CD14-positive monocyte (primary cell): ENCODE measurements around the gene CYB5R4. TPM values are rescaled to one million over a fixed set of nuclear protein-coding genes. Genes with fewer than 3 reads are reported as not detected.
A peak's percentile ranks its signal among the peaks of the same experiment; 100 is the strongest.

Source experiments
- DNase-seq, 3 donors: peaks; one replicate each; pipeline ENCODE4 v3.0.0-alpha.2; 2011 to 2022
- H2AFZ ChIP-seq: 2 replicates; pipeline ENCODE4 v1.6.0; 2012; ENCODE audit warnings: mild to moderate bottlenecking, low read depth, low read length, inconsistent platforms; ENCODE audit not compliant: insufficient read depth, poor library complexity, severe bottlenecking
- H3K27ac ChIP-seq, 2 donors: 1 replicate in 1 of 2; 2 replicates in 1 of 2; pipeline ENCODE4 v1.5.1; 2012 to 2013; ENCODE audit warnings: low read length in 2 of 2, control low read depth in 1 of 2, inconsistent platforms in 1 of 2, low read depth in 1 of 2, mild to moderate bottlenecking in 1 of 2
- H3K27me3 ChIP-seq, 2 donors: one replicate each; pipeline versions ENCODE4 v1.6.0 to v1.6.1; 2011 to 2013; ENCODE audit warnings: low read length in 2 of 2; ENCODE audit not compliant: control insufficient read depth in 2 of 2, insufficient read depth in 2 of 2
- H3K36me3 ChIP-seq, 2 donors: replicated peaks in 1 of 2; 1 replicate in 1 of 2; 2 replicates in 1 of 2; pipeline versions ENCODE4 v1.5.1 to v1.6.1; 2012 to 2013; ENCODE audit warnings: low read length in 2 of 2, control low read depth in 1 of 2, inconsistent platforms in 1 of 2, mild to moderate bottlenecking in 1 of 2; ENCODE audit not compliant: insufficient read depth in 2 of 2, control insufficient read depth in 1 of 2
- H3K4me1 ChIP-seq, 2 donors: 1 replicate in 1 of 2; 2 replicates in 1 of 2; pipeline versions ENCODE4 v1.5.1 to v1.6.1; 2012 to 2013; ENCODE audit warnings: low read length in 2 of 2, control low read depth in 1 of 2, inconsistent platforms in 1 of 2, mild to moderate bottlenecking in 1 of 2, moderate library complexity in 1 of 2; ENCODE audit not compliant: insufficient read depth in 2 of 2, control insufficient read depth in 1 of 2
- H3K4me2 ChIP-seq: replicated peaks from 2 replicates; pipeline ENCODE3; 2012; ENCODE audit warnings: low read length, moderate library complexity, mild to moderate bottlenecking; ENCODE audit not compliant: poor library complexity, severe bottlenecking; ENCODE audit errors: extremely low read depth
- H3K4me3 ChIP-seq, 3 experiments: fragments of 200-600 bp in 1 of 3; sonication (generic) in 1 of 3; replicated peaks in 1 of 3; 1 replicate in 2 of 3; 2 replicates in 1 of 3; pipeline ENCODE4 v1.5.1; 2011 to 2013; ENCODE audit warnings: low read length in 3 of 3, mild to moderate bottlenecking in 3 of 3, control low read depth in 2 of 3, low read depth in 2 of 3, inconsistent platforms in 1 of 3, moderate library complexity in 1 of 3
- H3K79me2 ChIP-seq: 2 replicates; pipeline ENCODE4 v1.6.0; 2012; ENCODE audit warnings: mild to moderate bottlenecking, control low read depth, inconsistent platforms, low read length, moderate library complexity; ENCODE audit not compliant: insufficient read depth
- H3K9ac ChIP-seq: 2 replicates; pipeline ENCODE4 v1.6.0; 2017; ENCODE audit warnings: low read length, mild to moderate bottlenecking; ENCODE audit not compliant: insufficient read depth, poor library complexity, severe bottlenecking
- H3K9me3 ChIP-seq, 2 donors: replicated peaks in 1 of 2; 1 replicate in 1 of 2; 2 replicates in 1 of 2; pipeline versions ENCODE4 v1.5.1 to v1.6.1; 2012 to 2013; ENCODE audit warnings: low read length in 2 of 2, control low read depth in 1 of 2; ENCODE audit not compliant: control insufficient read depth in 1 of 2, insufficient read depth in 1 of 2
- H4K20me1 ChIP-seq: 2 replicates; pipeline ENCODE4 v1.6.0; 2012; ENCODE audit warnings: mild to moderate bottlenecking, low read length, control low read depth, moderate library complexity; ENCODE audit not compliant: insufficient read depth
- H3K27ac Mint-ChIP-seq, 7 donors: one replicate each; pipeline ENCODE4 v1.8.0; 2020; ENCODE audit warnings: mild to moderate bottlenecking in 7 of 7, mixed read lengths in 7 of 7, moderate library complexity in 6 of 7, inconsistent platforms in 2 of 7
- H3K27me3 Mint-ChIP-seq, 3 donors: one replicate each; pipeline ENCODE4 v1.8.0; 2021 to 2022; ENCODE audit warnings: low read depth in 3 of 3, mild to moderate bottlenecking in 3 of 3, mixed read lengths in 3 of 3, moderate library complexity in 3 of 3, inconsistent platforms in 1 of 3
- H3K36me3 Mint-ChIP-seq, 2 donors: one replicate each; pipeline ENCODE4 v1.8.0; 2020; ENCODE audit warnings: mixed read lengths in 2 of 2, inconsistent platforms in 1 of 2, mild to moderate bottlenecking in 1 of 2
- H3K4me1 Mint-ChIP-seq: one replicate; pipeline ENCODE4 v1.8.0; 2020; ENCODE audit warnings: mild to moderate bottlenecking, mixed read lengths
- H3K4me3 Mint-ChIP-seq, 2 donors: one replicate each; pipeline ENCODE4 v1.8.0; 2020; ENCODE audit warnings: mild to moderate bottlenecking in 2 of 2, mixed read lengths in 2 of 2, moderate library complexity in 1 of 2
- H3K9me3 Mint-ChIP-seq, 7 donors: one replicate each; pipeline ENCODE4 v1.8.0; 2020 to 2022; ENCODE audit warnings: mixed read lengths in 7 of 7, mild to moderate bottlenecking in 6 of 7, moderate library complexity in 6 of 7, inconsistent platforms in 2 of 7
- WGBS: methylation state at CpG from one replicate; pipeline ENCODE4 v1.1.5; 2013; ENCODE audit warnings: missing lambda C conversion rate; ENCODE audit not compliant: insufficient coverage; 5-methylcytosine and 5-hydroxymethylcytosine counted together
- intact Hi-C, 2 donors: fragments of 100-400 bp; cut with micrococcal nuclease; formaldehyde crosslinking; loops; one replicate each; pipeline versions ENCODE4 v1.15.0 to v1.15.1; 2023
- polyA plus RNA-seq, 3 donors: library from polyadenylated mRNA; depleted of rRNA in 1 of 3; unstranded in 2 of 3; stranded (reverse) in 1 of 3; fragments of 300-500 nt in 2 of 3; fragments of >200 nt in 1 of 3; fragmentation: Illumina TruSeq in 2 of 3; gene quantifications; 1 replicate in 2 of 3; 2 replicates in 1 of 3; pipeline ENCODE4 v1.2.3, GENCODE V29; 2012 to 2021
- TF ChIP-seq, protein P1 (sequence below): fragments of 200-600 bp; IDR thresholded peaks from one replicate; pipeline ENCODE4 v1.8.0; 2022; ENCODE audit warnings: antibody characterized with exemption, mild to moderate bottlenecking

Gene CYB5R4
- polyA plus RNA-seq, 3 donors: 30.5 to 120 (median 116) TPM

DNA sequence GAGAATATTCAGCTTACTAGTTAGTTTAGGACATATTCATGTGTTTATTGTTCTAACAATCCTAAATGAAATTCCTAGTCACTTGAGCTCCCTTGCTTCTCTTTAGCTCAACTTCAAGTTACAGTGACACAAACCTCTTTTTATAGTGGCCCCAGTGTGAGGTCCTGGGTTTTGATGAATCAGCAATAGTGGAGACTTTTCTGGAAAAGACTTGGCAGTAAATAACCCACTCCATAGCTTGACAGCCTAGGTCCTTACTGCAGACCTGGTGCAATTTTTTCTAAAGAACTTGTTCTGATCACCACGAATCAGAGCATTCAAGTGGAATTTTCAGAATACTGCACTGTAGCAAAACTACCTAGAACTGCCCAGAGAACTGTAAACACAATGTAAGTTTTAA, 13.2 kb upstream of the CYB5R4 start:
- no peaks in the 10 kb centered on the region for H3K79me2 ChIP-seq
- Mint-ChIP-seq H3K9me3 (peaks cover 0 to 4% (median 3%) of the 10 kb centered on the region in 7 donors), H3K36me3 (no peaks in the 10 kb centered on the region), H3K27me3 (peaks cover 6 to 22% (median 14%) of the 10 kb centered on the region in 3 donors), H3K27ac (no peak overlapping the region), H3K4me3 (peak overlapping the region in 1 of 2 donors; percentile 43), H3K4me1 (peaks cover 3% of the 10 kb centered on the region)
- no peaks in the 10 kb centered on the region for H3K36me3 ChIP-seq
- no peak overlapping the region for H3K9ac ChIP-seq
- TF ChIP-seq, protein P1, sequence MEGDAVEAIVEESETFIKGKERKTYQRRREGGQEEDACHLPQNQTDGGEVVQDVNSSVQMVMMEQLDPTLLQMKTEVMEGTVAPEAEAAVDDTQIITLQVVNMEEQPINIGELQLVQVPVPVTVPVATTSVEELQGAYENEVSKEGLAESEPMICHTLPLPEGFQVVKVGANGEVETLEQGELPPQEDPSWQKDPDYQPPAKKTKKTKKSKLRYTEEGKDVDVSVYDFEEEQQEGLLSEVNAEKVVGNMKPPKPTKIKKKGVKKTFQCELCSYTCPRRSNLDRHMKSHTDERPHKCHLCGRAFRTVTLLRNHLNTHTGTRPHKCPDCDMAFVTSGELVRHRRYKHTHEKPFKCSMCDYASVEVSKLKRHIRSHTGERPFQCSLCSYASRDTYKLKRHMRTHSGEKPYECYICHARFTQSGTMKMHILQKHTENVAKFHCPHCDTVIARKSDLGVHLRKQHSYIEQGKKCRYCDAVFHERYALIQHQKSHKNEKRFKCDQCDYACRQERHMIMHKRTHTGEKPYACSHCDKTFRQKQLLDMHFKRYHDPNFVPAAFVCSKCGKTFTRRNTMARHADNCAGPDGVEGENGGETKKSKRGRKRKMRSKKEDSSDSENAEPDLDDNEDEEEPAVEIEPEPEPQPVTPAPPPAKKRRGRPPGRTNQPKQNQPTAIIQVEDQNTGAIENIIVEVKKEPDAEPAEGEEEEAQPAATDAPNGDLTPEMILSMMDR: no peak
- no peak overlapping the region for H3K4me3 ChIP-seq
- H3K9me3 ChIP-seq: no peaks in the 10 kb centered on the region
- H3K4me2 ChIP-seq: no peak overlapping the region
- no peak overlapping the region for H3K27ac ChIP-seq
- H2AFZ ChIP-seq: no peak overlapping the region
- intact Hi-C loops: no loop called here
- no CpG with 5 or more reads among the region's 1 CpG for WGBS
- H3K27me3 ChIP-seq: peaks cover 7 to 17% of the 10 kb centered on the region in 2 donors
- DNase-seq: no peak
- no peaks in the 10 kb centered on the region for H3K4me1 ChIP-seq
- no peaks in the 10 kb centered on the region for H4K20me1 ChIP-seq

DNA sequence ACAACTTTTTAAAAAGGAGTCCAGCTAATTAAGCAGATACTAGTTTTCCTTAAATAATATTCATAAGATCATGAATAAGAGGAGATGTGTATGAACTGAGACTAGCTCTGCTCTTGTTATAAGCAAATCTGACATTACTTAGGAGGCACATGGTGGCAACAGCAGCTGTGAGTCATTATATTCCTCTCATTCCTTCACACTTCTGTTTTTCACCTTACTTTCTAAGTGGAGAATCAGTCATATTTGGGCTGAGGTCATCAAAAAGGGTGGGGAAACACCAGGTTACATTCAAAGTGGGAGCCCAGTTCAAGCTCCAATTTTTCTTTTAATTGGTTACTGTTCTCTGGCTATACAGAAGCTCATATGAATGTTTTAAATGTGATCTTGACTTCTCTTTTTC, 12.3 kb upstream of the CYB5R4 start:
- no peak overlapping the region for H3K27ac Mint-ChIP-seq

More for the DNA sequence above, 12.3 kb upstream of the CYB5R4 start:
- Histone ChIP-seq H3K4me3 (no peak overlapping the region), H3K79me2 (no peaks in the 10 kb centered on the region), H3K27ac (no peak overlapping the region), H3K36me3 (no peaks in the 10 kb centered on the region), H3K4me2 (no peak overlapping the region), H3K27me3 (peaks cover 16 to 25% of the 10 kb centered on the region in 2 donors), H2AFZ (no peak overlapping the region), H4K20me1 (no peaks in the 10 kb centered on the region), H3K9me3 (no peaks in the 10 kb centered on the region), H3K4me1 (no peaks in the 10 kb centered on the region), H3K9ac (no peak overlapping the region)
- peaks cover 0 to 4% (median 2%) of the 10 kb centered on the region in 7 donors for H3K9me3 Mint-ChIP-seq
- no peak overlapping the region for H3K4me3 Mint-ChIP-seq
- TF ChIP-seq, protein P1: no peak
- DNase-seq: peak in 2 of 3 donors; percentile 16 to 59
- peaks cover 3% of the 10 kb centered on the region for H3K4me1 Mint-ChIP-seq
- intact Hi-C loops: no loop called here
- H3K27me3 Mint-ChIP-seq: peaks cover 9 to 26% (median 19%) of the 10 kb centered on the region in 3 donors
- H3K36me3 Mint-ChIP-seq: no peaks in the 10 kb centered on the region
